GM19455 (cell line): ENCODE results near the gene CDK3.
"Not testable (repeated sequence)": the region's sequence is repeated elsewhere in the genome, so short reads cannot be mapped to it uniquely, and the experiment has no call there.

ENCODE experiments used
- ATAC-seq: cut with Tn5 transposase; IDR thresholded peaks from one replicate; pipeline ENCODE4 v1.9.1; 2021; ENCODE audit not compliant: unreplicated experiment

Gene CDK3

DNA sequence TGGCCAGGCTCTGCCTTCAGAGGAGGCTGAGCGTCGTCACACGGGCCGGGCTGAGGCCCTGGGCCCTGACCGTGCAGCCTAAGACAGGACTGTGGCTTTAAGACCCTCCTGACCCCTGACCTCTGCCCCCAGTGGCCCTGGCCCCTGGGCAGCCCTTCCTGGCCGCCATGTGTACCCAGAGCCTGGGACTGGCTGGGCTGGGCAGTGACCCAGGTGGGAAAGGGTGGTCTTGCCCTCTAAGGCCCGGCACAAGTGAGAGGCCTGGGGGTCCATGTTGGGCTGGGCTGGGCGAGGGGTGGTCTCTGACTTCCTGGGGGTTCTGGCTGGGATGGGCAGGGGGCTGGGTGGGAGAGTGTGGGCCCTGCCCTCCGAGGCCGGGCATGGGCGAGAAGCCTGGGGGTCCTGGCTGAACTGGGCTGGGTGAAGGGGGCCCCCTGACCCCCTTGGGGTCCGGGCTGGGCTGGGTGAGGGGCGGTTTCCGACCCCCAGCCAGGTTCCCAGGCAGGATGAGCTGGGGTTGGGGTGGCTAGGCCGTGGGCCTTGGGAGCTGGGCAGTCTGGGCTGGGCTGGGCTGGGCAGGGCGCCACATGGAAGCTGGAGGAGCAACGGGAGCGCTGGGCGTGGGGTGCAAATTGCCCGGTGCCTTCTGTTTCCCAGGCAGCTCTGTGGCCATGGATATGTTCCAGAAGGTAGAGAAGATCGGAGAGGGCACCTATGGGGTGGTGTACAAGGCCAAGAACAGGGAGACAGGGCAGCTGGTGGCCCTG, at the start of gene CDK3:
CDK3 (plus strand) TSS at position 101 of the 767 bp plus-strand sequence; CDS start at position 672, 571 bp downstream.
- ATAC-seq = no peak

DNA sequence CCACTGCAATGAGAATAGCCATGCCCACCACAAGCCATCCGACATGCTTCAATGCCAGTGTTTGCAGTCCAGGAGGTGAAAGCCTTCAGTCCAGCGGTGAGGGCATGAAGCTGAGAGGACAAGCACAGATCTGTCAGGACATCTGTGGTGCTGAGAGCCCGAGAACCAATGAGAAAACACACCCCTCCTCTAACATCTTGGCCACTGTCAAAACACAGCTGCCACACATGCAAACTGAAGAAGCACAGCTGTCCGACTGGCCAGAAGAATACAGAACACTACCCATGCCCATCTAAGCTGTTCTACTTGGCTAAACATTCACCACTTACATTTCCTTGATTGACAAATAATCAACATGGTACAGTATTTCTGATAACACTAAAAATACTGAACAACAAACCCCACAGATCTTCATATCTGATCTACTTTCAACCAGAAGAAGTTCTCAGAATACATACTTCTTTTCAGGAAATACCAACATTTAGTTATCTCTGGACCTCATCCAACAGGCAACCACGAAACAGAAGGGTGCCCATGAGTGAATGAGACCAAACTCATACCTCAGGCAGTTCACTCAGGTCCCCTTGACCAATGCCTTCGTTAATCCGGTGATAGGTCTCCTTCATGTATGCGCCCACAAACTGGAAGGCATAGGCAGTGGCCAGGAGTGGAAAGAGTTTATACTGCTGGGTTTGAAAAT, 49.6 kb upstream of the CDK3 start:
- ATAC-seq = no peak

DNA sequence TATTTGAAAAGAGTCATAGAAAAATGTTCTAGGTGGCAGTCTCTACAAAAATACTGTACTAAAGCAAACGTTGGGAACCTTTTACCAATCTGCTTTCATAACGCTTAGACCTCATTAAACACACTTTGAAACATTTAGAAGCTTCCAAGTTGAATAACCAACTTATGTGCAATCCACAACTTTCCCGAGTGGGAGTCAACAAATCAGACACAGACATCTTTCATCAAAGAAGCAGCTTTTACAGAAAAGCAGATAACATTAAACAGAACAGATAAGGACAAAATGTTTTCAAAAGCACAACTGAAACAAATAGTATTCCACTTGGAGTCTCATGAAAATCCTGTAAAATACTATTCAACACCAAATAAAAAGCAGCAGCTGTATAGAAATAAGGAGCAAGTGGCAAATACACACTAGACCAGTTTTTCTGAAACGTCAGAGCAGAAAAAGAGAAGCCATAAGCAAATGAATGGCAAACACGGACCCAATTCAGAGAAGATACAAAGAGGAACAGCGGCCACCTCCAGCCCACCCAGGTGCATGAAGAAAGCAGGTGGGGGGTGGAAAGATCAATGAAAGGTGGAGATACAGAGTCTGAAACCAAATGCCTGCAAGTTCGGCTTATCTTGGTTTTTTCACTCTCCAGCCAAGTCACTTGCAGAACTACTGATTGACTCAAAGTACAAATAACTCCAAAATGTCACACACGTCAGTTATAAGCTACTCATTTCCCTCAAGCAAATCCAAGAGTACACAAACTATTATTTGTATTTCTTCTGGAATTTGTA, 41.4 kb upstream of the CDK3 start:
- no peak for ATAC-seq

DNA sequence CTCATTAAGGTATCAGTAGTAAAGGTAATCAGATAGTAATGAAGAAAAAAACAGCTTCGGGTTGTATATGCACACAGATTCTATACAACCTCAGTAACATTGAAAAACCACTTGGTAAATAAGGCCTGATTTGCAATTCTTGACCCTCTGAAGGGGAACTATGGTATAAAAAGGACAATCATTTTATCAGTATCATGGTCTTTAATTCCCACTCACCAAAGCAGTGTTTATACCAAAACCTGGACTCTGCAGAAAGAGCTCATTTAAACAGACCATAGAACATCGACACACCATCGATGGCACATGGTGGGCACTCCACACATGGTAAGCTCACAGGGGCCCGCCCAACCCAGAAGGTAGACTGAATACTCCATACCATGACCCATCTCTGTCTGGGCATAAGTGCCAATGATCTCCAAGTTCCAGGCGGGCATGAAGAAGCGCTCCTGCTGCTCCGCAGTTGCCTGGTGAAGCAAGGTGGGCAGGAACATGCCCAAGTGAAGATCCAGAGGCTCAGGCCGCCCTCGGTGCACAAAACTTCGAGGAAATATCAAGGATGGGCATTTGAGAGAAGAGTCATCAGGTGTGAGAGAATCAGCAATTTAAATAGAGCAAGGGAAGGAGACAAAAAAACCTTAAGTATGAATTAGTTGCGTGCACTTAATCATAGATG, 40.7 kb upstream of the CDK3 start:
- ATAC-seq = no peak

DNA sequence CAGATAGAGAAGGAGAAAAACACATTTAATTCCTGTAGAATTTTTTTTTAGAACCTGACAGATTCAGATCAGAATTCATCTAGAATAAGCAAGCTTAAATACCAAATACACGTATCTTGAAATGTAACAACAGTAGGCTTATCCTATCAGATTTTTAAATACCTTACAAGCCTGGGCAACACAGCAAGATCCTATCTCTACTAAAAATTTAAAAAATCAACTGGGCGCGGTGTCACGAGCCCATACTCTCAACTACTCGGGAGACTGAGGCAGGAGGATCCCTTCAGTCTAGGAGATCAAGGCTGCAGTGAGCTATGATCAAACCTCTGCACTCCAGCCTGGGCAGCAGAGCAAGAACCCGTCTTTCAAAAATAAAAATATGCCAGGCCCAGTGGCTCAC, 35.2 kb upstream of the CDK3 start:
- ATAC-seq = no peak

- ATAC-seq = not testable (repeated sequence)
These were observed 31.6 kb upstream of the CDK3 start for GRCh38 chr17:75969044-75969443.

DNA sequence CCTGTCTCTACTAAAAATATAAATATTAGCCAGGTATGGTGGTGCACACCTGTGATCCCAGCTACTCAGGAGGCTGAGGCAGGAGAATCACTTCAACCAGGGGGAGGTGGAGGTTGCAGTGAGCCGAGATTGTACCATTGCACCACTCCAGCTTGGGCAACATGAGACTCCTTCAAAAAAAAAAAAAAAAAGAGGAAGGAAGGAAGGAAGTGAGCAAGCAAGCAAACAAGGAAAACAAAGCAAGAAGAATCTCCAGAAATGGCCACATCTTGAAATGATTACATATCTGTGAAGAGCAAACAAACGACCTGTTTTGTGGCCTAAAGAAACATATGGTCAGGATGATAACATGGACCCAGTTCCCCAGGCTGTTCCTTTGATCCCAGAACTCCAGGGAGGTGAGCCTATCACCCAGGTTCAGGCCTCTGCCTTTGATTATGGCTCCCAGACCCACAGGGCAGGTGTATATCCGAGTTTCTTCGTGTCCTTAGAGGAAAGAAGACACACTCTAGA, 30.6 kb upstream of the CDK3 start:
- ATAC-seq = no peak

- no peak for ATAC-seq
These were observed 30.0 kb upstream of the CDK3 start for GRCh38 chr17:75970626-75971025.

GRCh38 chr17:75975187-75975586, 25.5 kb upstream of the CDK3 start:
- not testable (repeated sequence) for ATAC-seq

DNA sequence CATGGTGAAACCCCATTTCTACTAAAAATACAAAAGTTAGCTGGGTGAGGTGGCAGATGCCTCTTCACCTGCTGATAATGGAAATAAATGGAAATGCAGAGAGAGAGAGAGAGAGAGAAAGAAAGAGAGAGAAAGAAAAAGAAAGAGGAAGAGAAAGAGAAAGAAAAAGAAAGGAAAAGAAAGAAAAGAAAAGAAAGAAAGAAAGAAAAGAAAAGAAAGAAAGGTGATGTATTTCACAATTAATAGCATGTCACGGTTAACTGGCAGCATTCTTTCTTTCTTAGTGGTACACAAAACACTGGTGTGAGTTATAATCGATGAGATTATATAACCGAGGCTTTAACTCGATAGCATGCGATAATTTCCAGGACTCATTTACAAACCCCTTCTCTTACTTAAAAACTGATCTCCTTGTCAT, 24.9 kb upstream of the CDK3 start:
- no peak for ATAC-seq

DNA sequence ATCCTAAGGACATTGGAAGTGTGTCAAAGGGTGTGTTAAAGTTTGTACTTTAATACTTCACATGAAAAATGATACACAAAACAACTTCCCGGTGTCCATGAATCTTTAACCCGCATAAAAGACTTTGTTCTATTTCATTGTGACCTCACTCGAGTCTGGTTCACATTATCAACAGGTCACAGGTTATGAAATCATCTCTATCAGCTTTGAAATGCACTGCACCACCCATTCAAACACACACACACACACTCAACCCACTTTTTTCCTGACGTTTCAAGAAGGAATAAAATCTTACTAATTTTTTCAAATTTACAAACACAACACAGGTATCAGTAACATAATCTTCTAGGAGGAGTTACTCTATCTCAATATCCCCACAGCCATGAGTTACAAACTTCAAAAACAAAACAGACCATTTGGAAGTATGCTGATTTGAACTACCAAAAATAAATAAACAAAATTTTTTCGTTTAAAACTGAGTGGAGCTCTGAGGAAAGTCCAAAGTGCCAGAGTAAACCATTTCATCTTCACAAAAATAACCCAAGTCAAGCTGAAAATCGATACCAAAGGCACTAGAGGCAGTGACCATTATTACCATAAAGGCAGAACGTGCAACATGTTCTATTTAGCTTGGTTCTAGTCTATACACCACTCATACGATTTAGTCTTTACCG, 24.3 kb upstream of the CDK3 start:
- ATAC-seq = no peak

GRCh38 chr17:75978938-75979704, 21.5 kb upstream of the CDK3 start, which contains the start of the genes ACOX1 and TEN1:
Gene ACOX1, minus strand, starts transcription at chr17:75979166. Its CDS starts 93 bp downstream, at chr17:75979073.
Gene TEN1, plus strand, starts transcription at chr17:75979240. Its CDS starts 6,953 bp downstream, at chr17:75986193.
- peak; percentile 90 for ATAC-seq

DNA sequence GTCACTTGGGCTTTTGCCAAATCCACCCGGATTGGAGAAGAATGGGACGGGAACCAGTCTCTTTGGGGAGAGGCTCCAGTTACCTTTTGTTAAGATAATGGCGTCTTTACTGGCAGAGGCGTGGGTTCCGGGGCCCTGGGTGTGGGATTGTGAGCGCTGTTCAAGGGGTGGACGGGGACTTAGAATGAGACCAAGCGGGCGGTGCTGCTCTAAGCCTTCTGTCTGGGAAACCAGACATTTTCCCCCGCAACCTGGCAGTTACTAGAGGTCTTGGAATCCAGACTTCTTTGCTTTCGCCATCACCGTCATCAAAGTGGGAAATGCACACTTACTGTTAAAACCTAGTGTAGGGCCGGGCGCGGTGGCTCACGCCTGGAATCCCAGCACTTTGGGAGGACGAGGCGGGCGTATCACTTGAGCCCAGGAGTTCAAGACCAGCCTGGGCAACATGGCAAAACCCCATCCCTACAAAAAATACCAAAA, 20.9 kb upstream of the CDK3 start:
- ATAC-seq = peak; percentile 16

DNA sequence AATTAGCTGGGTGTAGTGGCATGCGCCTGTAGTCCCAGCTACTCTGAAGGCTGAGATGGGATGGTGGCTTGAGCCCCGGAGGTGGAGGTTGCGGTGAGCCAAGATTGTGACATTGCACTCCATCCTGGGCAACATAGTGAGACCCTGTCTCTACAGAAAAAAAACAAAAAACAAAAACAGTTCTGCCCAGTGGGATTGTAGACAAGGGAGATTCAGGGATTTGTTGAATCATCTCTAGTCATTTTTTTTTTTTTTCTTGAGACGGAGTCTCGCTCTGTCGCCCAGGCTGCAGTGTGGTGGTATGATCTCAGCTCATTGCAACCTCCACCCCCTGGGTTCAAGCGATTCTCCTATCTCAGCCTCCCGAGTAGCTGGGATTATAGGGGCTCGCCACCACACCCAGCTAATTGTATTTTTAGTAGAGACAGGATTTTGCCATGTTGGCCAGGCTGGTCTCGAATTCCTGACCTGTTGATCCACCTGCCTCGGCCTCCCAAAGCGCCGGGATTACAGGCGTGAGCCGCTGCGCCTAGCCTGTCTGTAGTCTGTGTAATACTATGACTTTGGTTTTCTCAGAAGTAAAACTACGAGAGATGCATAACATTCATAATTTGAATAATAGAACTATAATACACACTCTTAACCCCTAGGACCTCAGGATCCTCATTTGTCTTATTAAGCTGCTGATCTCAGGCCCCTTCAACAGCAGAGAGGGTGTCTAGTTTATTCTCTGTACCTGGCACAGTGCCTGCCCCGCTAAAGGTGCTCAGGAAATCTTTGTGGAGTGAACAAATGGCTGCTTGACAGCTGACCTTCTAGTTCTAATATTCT, 20.3 kb upstream of the CDK3 start:
- ATAC-seq = no peak

- no peak for ATAC-seq
These were observed 19.5 kb upstream of the CDK3 start for GRCh38 chr17:75981019-75981615.

DNA sequence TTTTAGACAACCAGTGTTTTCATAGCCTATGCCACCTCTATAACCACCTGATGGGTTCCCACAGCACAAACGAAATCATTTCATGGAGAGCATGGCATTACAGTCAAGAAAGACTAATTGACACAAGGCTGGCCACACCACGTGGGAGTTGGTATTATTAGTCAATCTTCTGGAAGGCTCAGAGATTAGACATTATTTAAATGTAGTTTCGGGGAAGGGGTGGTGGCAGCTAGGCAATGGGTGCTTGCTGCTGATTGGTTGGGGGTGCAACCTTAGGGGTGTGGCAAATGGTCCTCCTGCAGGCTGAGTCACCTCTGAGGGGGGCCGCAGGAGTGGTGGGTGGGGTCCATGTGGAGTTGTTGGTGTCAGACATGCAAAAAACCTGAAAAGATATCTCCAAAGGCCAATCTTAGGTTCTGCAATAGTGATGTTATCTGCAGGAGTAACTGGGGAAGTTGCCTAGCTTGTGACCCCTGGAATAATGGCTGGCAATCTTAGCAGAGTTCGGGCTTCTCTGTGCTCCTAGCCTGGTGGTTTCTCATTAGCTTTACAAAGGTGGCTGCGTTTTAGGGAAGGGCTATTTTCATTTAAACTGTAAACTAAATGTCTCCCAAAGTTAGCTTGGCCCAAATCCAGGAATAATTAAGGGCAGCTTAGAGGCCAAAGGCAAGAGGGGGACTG, 17.0 kb upstream of the CDK3 start:
- ATAC-seq = no peak

DNA sequence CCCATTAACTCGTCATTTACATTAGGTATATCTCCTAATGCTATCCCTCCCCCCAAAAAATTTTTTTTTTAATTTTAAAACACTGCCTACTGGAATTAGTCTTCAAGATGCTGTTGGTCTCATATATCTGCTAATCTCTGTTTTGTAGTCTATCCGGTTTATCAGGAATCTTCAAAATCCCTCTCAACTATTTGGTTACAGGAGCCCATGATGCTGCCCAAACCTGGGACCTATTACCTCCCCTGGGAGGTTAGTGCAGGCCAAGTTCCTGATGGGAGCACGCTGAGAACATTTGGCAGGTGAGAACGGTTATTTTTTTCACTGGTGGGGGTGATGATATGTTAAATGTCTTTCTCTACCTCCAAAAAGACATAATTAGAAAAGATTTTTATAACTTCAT, 14.7 kb upstream of the CDK3 start:
- no peak for ATAC-seq
